ENCODE measurements around the gene ABHD15.

GRCh38 chr17:29614349-29615047 lies 47.7 kb upstream of the ABHD15 start:
- TF ChIP-seq GATA2 (IDR thresholded peaks at IDR 0.05; ENCODE audit: low read depth, low read length): no peak
- no peak for TF ChIP-seq GATA3 (IDR thresholded peaks at IDR 0.05; ENCODE audit: low read depth, low read length)
